GM23338 (cell line): ENCODE measurements around the gene LDB1. TPM values are rescaled to one million over a fixed set of nuclear protein-coding genes. Genes with fewer than 3 reads are reported as not detected.

Source experiments
- ATAC-seq: fragments of 200-7000 bp; cut with Tn5 transposase; 3 replicates; pipeline ENCODE4 v1.9.1; 2020
- DNase-seq: peaks from one replicate; pipeline ENCODE4 v3.0.0-alpha.2; 2015; ENCODE audit warnings: low spot score
- H2AFZ ChIP-seq: fragments of 200-600 bp; sonication (generic); 2 replicates; pipeline ENCODE4 v1.8.0; 2016; ENCODE audit warnings: antibody characterized with exemption, mild to moderate bottlenecking, moderate library complexity
- H3F3A ChIP-seq: fragments of 200-600 bp; sonication (generic); replicated peaks from 2 replicates; pipeline ENCODE4 v1.8.0; 2017; ENCODE audit warnings: antibody characterized with exemption, mixed run types, low read depth
- H3K27ac ChIP-seq: fragments of 200-600 bp; sonication (generic); 2 replicates; pipeline ENCODE4 v1.6.1; 2016; ENCODE audit warnings: low read depth
- H3K27me3 ChIP-seq: fragments of 200-600 bp; sonication (generic); 2 replicates; pipeline ENCODE4 v1.8.0; 2016; ENCODE audit warnings: mild to moderate bottlenecking, mixed run types, moderate library complexity; ENCODE audit not compliant: insufficient read depth
- H3K36me3 ChIP-seq: fragments of 200-600 bp; sonication (generic); 2 replicates; pipeline ENCODE4 v1.8.0; 2016; ENCODE audit warnings: mild to moderate bottlenecking; ENCODE audit not compliant: insufficient read depth
- H3K4me1 ChIP-seq: fragments of 200-600 bp; sonication (generic); 2 replicates; pipeline ENCODE4 v1.8.0; 2016; ENCODE audit warnings: mild to moderate bottlenecking, moderate library complexity; ENCODE audit not compliant: insufficient read depth
- H3K4me2 ChIP-seq: fragments of 200-600 bp; sonication (generic); 2 replicates; pipeline ENCODE4 v1.7.1; 2017; ENCODE audit warnings: mixed run types
- H3K4me3 ChIP-seq: fragments of 200-600 bp; sonication (generic); 2 replicates; pipeline ENCODE4 v1.6.1; 2016; ENCODE audit warnings: mixed run types
- H3K79me2 ChIP-seq: fragments of 200-600 bp; sonication (generic); replicated peaks from 2 replicates; pipeline ENCODE4 v1.8.0; 2017; ENCODE audit warnings: mild to moderate bottlenecking; ENCODE audit not compliant: insufficient read depth
- H3K9me2 ChIP-seq: fragments of 200-600 bp; sonication (generic); 2 replicates; pipeline ENCODE4 v1.8.0; 2017; ENCODE audit not compliant: insufficient read depth
- H4K20me1 ChIP-seq: fragments of 200-600 bp; sonication (generic); replicated peaks from 2 replicates; pipeline ENCODE4 v1.8.0; 2017; ENCODE audit warnings: mild to moderate bottlenecking; ENCODE audit not compliant: insufficient read depth
- H3K27ac Mint-ChIP-seq: 2 replicates; pipeline ENCODE4 v1.8.0; 2020; ENCODE audit warnings: inconsistent platforms, mild to moderate bottlenecking, moderate library complexity, mixed read lengths
- H3K27me3 Mint-ChIP-seq: 3 replicates; pipeline ENCODE4 v1.8.0; 2022; ENCODE audit warnings: low read depth, mild to moderate bottlenecking, moderate library complexity, mixed read lengths, inconsistent platforms; ENCODE audit not compliant: insufficient read depth, poor library complexity
- H3K36me3 Mint-ChIP-seq: 3 replicates; pipeline ENCODE4 v1.8.0; 2021; ENCODE audit warnings: low read depth, mild to moderate bottlenecking, inconsistent platforms, moderate library complexity, mixed read lengths
- H3K4me1 Mint-ChIP-seq: 3 replicates; pipeline ENCODE4 v1.8.0; 2020; ENCODE audit warnings: mild to moderate bottlenecking, inconsistent platforms, mixed read lengths
- H3K4me3 Mint-ChIP-seq: 3 replicates; pipeline ENCODE4 v1.8.0; 2021; ENCODE audit warnings: moderate library complexity, mild to moderate bottlenecking, inconsistent platforms, mixed read lengths
- H3K9me3 Mint-ChIP-seq: 3 replicates; pipeline ENCODE4 v1.8.0; 2020; ENCODE audit warnings: moderate library complexity, mild to moderate bottlenecking, inconsistent platforms, mixed read lengths
- CREB1 ChIP-seq: fragments of 250-450 bp; sonication (Bioruptor Pico); IDR thresholded peaks from 2 replicates; pipeline ENCODE4 v1.5.0; 2020; ENCODE audit warnings: low read depth, mild to moderate bottlenecking, moderate library complexity
- CTCF ChIP-seq, 2 experiments: fragments of 200-600 bp in 1 of 2; sonication (generic) in 1 of 2; conservative IDR thresholded peaks; 2 replicates each; pipeline versions ENCODE4 v1.5.1 to v1.6.1; 2016 to 2017; ENCODE audit warnings: antibody characterized with exemption in 2 of 2, low read depth in 2 of 2, mild to moderate bottlenecking in 2 of 2, moderate library complexity in 1 of 2
- EZH2 ChIP-seq: fragments of 200-600 bp; sonication (generic); IDR thresholded peaks from one replicate; pipeline ENCODE4 v1.8.0; 2017; ENCODE audit warnings: antibody characterized with exemption, mild to moderate bottlenecking, low read depth; ENCODE audit not compliant: unreplicated experiment
- EZH2phosphoT487 ChIP-seq: fragments of 200-600 bp; sonication (generic); IDR thresholded peaks from one replicate; pipeline ENCODE4 v1.8.1; 2018; ENCODE audit warnings: antibody characterized with exemption; ENCODE audit not compliant: unreplicated experiment
- JUNB ChIP-seq: IDR thresholded peaks from one replicate; pipeline ENCODE4 v1.6.1; 2016; ENCODE audit warnings: antibody characterized with exemption; ENCODE audit not compliant: unreplicated experiment
- POLR2AphosphoS5 ChIP-seq: IDR thresholded peaks from 2 replicates; pipeline ENCODE4 v1.6.1; 2016; ENCODE audit warnings: antibody characterized with exemption, low read depth
- REST ChIP-seq: IDR thresholded peaks from one replicate; pipeline ENCODE4 v1.6.1; 2018; ENCODE audit warnings: antibody characterized with exemption; ENCODE audit not compliant: unreplicated experiment
- STAT1 ChIP-seq: IDR thresholded peaks from one replicate; pipeline ENCODE4 v1.6.1; 2016; ENCODE audit warnings: antibody characterized with exemption; ENCODE audit not compliant: unreplicated experiment
- ZNF114 ChIP-seq: fragments of 250-450 bp; sonication (Bioruptor Pico); IDR thresholded peaks from 2 replicates; pipeline ENCODE4 v1.5.0; 2020; ENCODE audit warnings: mild to moderate bottlenecking, moderate library complexity
- ZNF331 ChIP-seq: fragments of 250-450 bp; sonication (Bioruptor Pico); IDR thresholded peaks from 2 replicates; pipeline ENCODE4 v1.5.0; 2020; ENCODE audit warnings: low read depth, mild to moderate bottlenecking, moderate library complexity
- polyA plus RNA-seq: library from polyadenylated mRNA; unstranded; fragments of >200 nt; fragmentation: Nextera tagmentation; extraction: Ambion mirVana; gene quantifications from 2 replicates; pipeline ENCODE4 v1.2.1, GENCODE V29; 2016
- total RNA-seq: library from RNA; depleted of rRNA; stranded (reverse); fragments of >200 nt; shearing (Covaris generic); gene quantifications from 2 replicates; pipeline ENCODE4 v1.2.3, GENCODE V29; 2014

The LDB1 gene
- total and polyA plus RNA-seq, 2 experiments from 2014 or later, result 16.3 to 69.3 TPM

GRCh38 chr10:102072673-102073527 is 47.3 kb downstream of the LDB1 start:
- Mint-ChIP-seq H3K36me3 (no peaks in the 10 kb centered on the region), H3K9me3 (no peaks in the 10 kb centered on the region), H3K4me1 (peaks cover 3% of the 10 kb centered on the region; the same call in 2 of the 3 replicates), H3K4me3 (no peak overlapping the region), H3K27me3 (peaks cover 10% of the 10 kb centered on the region), H3K27ac (no peak overlapping the region)
- H3K36me3 ChIP-seq, result no peaks in the 10 kb centered on the region
- no peaks in the 10 kb centered on the region for H3K9me2 ChIP-seq
- no peak overlapping the region for H3K27ac ChIP-seq
- H3K4me1 ChIP-seq, result no peaks in the 10 kb centered on the region
- H3K27me3 ChIP-seq, result no peaks in the 10 kb centered on the region
- H3F3A ChIP-seq, result no peaks in the 10 kb centered on the region
- DNase-seq (peak; percentile 93), ATAC-seq (peak; percentile 96)
- no peak overlapping the region for H3K4me2 ChIP-seq
- H2AFZ ChIP-seq, result no peak overlapping the region
- no peak overlapping the region for H3K4me3 ChIP-seq
- no peaks in the 10 kb centered on the region for H4K20me1 ChIP-seq
- no peaks in the 10 kb centered on the region for H3K79me2 ChIP-seq
- TF ChIP-seq CTCF (conservative IDR thresholded peaks at IDR 0.05; ENCODE audit: low read depth in 2 of 2) (peak; percentile 96 to 99), REST (peak; percentile 23), JUNB (no peak), EZH2 (no peak), CREB1 (no peak)

- Histone ChIP-seq H3K4me3 (no peak overlapping the region), H3K27me3 (no peaks in the 10 kb centered on the region), H3K27ac (no peak overlapping the region), H3K36me3 (no peaks in the 10 kb centered on the region), H3F3A (peaks cover 8% of the 10 kb centered on the region; the same call in 1 of the 2 replicates), H3K9me2 (no peaks in the 10 kb centered on the region), H3K4me1 (peaks cover 4% of the 10 kb centered on the region; the same call in 1 of the 2 replicates), H2AFZ (no peak overlapping the region), H3K79me2 (no peaks in the 10 kb centered on the region; the same call in 1 of the 2 replicates), H3K4me2 (no peak overlapping the region), H4K20me1 (no peaks in the 10 kb centered on the region)
- Mint-ChIP-seq H3K4me3 (no peak overlapping the region), H3K27ac (no peak overlapping the region), H3K36me3 (no peaks in the 10 kb centered on the region), H3K9me3 (no peaks in the 10 kb centered on the region), H3K27me3 (peaks cover 5% of the 10 kb centered on the region), H3K4me1 (peaks cover 15% of the 10 kb centered on the region; the same call in 2 of the 3 replicates)
- ATAC-seq (no peak), DNase-seq (no peak)
- TF ChIP-seq CTCF (conservative IDR thresholded peaks at IDR 0.05; ENCODE audit: low read depth in 2 of 2), result no peak
- TF ChIP-seq POLR2AphosphoS5, result no peak
- no peak for TF ChIP-seq STAT1
- no peak for TF ChIP-seq EZH2phosphoT487
- TF ChIP-seq ZNF114 (CRISPR knock-in tag), result no peak
- TF ChIP-seq CREB1, result no peak
- no peak for TF ChIP-seq REST
- TF ChIP-seq ZNF331 (CRISPR knock-in tag), result no peak
Observed at GRCh38 chr10:102069071-102069470, 51.1 kb downstream of the LDB1 start.
